ENCODE results near the gene CTNND2. TPM values are rescaled to one million over a fixed set of nuclear protein-coding genes. Genes with fewer than 3 reads are reported as not detected.

Gene CTNND2
- total and polyA plus RNA-seq, 4 donors = 0.03 to 1.0 (median 0.27) TPM

- no peaks in the 10 kb centered on the region for H3K27me3 ChIP-seq (ENCODE audit: control insufficient read depth in 1 of 2, insufficient read depth in 2 of 2, low read length in 1 of 2)
- 45% methylated on average over 2 of the region's 2 CpGs for WGBS, 2 donors
Observed at GRCh38 chr5:11906497-11906896, 2.3 kb upstream of the CTNND2 start.

DNA sequence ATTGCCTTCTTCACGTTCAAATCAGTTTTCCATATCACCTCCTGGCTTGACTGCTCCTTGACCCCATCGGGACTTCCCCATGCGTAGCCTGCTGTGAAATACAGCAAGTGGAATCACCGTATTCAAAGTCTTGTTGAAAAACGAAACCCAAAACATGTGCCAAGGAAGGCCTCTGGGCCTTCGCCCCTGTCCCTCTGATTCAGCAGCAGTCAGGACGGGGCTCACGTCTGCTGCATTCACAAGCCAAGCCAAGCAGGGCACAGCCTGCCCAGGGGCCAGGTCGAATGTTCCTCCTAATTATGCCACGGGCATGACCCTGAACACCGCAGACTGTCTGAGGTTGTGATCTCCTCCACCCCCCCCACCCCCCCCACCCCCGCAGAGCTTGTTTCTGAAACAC, 960 bp upstream of the CTNND2 start:
- Histone ChIP-seq H3K4me1 (ENCODE audit: control insufficient read depth in 1 of 2, insufficient read depth in 2 of 2, low read length in 2 of 2) (no peaks in the 10 kb centered on the region), H3K36me3 (ENCODE audit: control insufficient read depth in 1 of 2, insufficient read depth in 2 of 2, low read length in 1 of 2) (no peaks in the 10 kb centered on the region), H3K4me3 (ENCODE audit: low read length in 2 of 2) (no peak overlapping the region), H3K27ac (ENCODE audit: low read depth in 1 of 2, low read length in 2 of 2) (no peak overlapping the region), H3K9me3 (ENCODE audit: control insufficient read depth, low read length) (no peaks in the 10 kb centered on the region), H3K27me3 (ENCODE audit: control insufficient read depth in 1 of 2, insufficient read depth in 2 of 2, low read length in 1 of 2) (no peaks in the 10 kb centered on the region)
- 19 to 22% methylated on average over 12 of the region's 12 CpGs for WGBS, 2 donors
- intact Hi-C loops (cut with DNase I) = no loop called here
- no peak for ATAC-seq (ENCODE audit: low FRiP score)
- no peak for DNase-seq

More at GRCh38 chr5:11906497-11906896, 2.3 kb upstream of the CTNND2 start:
- no peaks in the 10 kb centered on the region for H3K36me3 ChIP-seq (ENCODE audit: control insufficient read depth in 1 of 2, insufficient read depth in 2 of 2, low read length in 1 of 2)
- H3K27ac ChIP-seq (ENCODE audit: low read depth in 1 of 2, low read length in 2 of 2) = no peak overlapping the region
- ATAC-seq (ENCODE audit: low FRiP score) (no peak), DNase-seq (no peak)
- H3K9me3 ChIP-seq (ENCODE audit: control insufficient read depth, low read length) = no peaks in the 10 kb centered on the region
- no peaks in the 10 kb centered on the region for H3K4me1 ChIP-seq (ENCODE audit: control insufficient read depth in 1 of 2, insufficient read depth in 2 of 2, low read length in 2 of 2)
- intact Hi-C loops (cut with DNase I) = no loop called here
- no peak overlapping the region for H3K4me3 ChIP-seq (ENCODE audit: low read length in 2 of 2)

GRCh38 chr5:11903614-11904264, 507 bp downstream of the CTNND2 start:
- Histone ChIP-seq H3K27me3 (ENCODE audit: control insufficient read depth in 1 of 2, insufficient read depth in 2 of 2, low read length in 1 of 2) (no peaks in the 10 kb centered on the region), H3K9me3 (ENCODE audit: control insufficient read depth, low read length) (no peaks in the 10 kb centered on the region), H3K4me3 (ENCODE audit: low read length in 2 of 2) (peak overlapping the region in 1 of 2 donors; percentile 27), H3K36me3 (ENCODE audit: control insufficient read depth in 1 of 2, insufficient read depth in 2 of 2, low read length in 1 of 2) (no peaks in the 10 kb centered on the region), H3K27ac (ENCODE audit: low read depth in 1 of 2, low read length in 2 of 2) (no peak overlapping the region), H3K4me1 (ENCODE audit: control insufficient read depth in 1 of 2, insufficient read depth in 2 of 2, low read length in 2 of 2) (no peaks in the 10 kb centered on the region)
- ATAC-seq (ENCODE audit: low FRiP score) (no peak), DNase-seq (peak in 1 of 2 donors; percentile 41)
- WGBS, 2 donors = 1% methylated on average over 75 to 97 of the region's 97 CpGs
- intact Hi-C loops (cut with DNase I) = no loop called here

DNA sequence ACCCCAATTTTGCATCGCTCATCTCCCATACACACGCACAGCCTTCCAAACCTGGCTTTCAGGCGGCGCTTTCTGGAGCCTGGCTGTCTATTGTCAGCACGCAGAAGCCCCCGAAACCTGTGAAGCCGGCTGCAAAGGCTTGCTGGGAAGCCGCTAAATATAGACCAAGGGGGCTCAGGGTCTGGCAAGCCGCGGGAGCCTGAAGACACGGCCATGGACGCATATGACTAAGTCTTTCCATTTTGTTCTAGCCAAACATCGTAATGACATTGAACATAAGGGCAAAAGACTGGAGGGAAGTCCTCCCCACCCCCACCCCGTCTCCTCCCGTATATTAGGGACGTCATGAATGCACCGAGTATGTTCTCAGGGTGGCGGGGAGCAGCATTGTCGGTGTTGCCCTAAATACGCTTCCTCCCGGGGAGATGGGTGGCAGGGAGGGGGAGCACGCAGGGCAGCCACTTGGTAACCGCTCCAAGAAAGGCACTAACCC, 1.1 kb downstream of the CTNND2 start:
- 1 to 2% methylated on average over 23 of the region's 23 CpGs for WGBS, 2 donors
- Histone ChIP-seq H3K9me3 (ENCODE audit: control insufficient read depth, low read length) (no peaks in the 10 kb centered on the region), H3K27me3 (ENCODE audit: control insufficient read depth in 1 of 2, insufficient read depth in 2 of 2, low read length in 1 of 2) (no peaks in the 10 kb centered on the region), H3K4me3 (ENCODE audit: low read length in 2 of 2) (no peak overlapping the region), H3K4me1 (ENCODE audit: control insufficient read depth in 1 of 2, insufficient read depth in 2 of 2, low read length in 2 of 2) (no peaks in the 10 kb centered on the region), H3K36me3 (ENCODE audit: control insufficient read depth in 1 of 2, insufficient read depth in 2 of 2, low read length in 1 of 2) (no peaks in the 10 kb centered on the region), H3K27ac (ENCODE audit: low read depth in 1 of 2, low read length in 2 of 2) (no peak overlapping the region)
- intact Hi-C loops (cut with DNase I) = no loop called here
- ATAC-seq (ENCODE audit: low FRiP score) = no peak
- no peak for DNase-seq

DNA sequence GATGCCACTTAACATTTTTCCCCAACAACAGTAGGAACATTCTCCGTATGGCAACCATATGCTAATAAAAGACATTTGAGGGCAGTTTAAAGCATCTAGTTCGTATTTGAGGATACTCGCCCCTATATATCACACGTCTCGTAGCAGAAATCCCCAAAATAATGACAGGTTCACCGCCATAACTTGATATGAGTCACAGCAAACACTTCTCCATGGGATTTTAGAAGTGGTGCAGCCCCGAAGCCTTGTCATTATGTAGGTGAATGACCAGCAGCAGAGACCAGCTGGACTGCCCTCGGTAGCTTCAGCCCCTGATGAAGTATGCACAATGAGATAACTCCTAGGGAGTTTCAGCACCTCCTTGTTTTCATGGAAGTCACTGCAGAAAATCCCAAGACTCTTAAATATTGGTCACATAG, 2.0 kb downstream of the CTNND2 start:
- intact Hi-C loops (cut with DNase I) = no loop called here
- DNase-seq = no peak
- ATAC-seq (ENCODE audit: low FRiP score) = no peak
- Histone ChIP-seq H3K9me3 (ENCODE audit: control insufficient read depth, low read length) (no peaks in the 10 kb centered on the region), H3K27ac (ENCODE audit: low read depth in 1 of 2, low read length in 2 of 2) (no peak overlapping the region), H3K4me1 (ENCODE audit: control insufficient read depth in 1 of 2, insufficient read depth in 2 of 2, low read length in 2 of 2) (no peaks in the 10 kb centered on the region), H3K4me3 (ENCODE audit: low read length in 2 of 2) (no peak overlapping the region), H3K27me3 (ENCODE audit: control insufficient read depth in 1 of 2, insufficient read depth in 2 of 2, low read length in 1 of 2) (no peaks in the 10 kb centered on the region), H3K36me3 (ENCODE audit: control insufficient read depth in 1 of 2, insufficient read depth in 2 of 2, low read length in 1 of 2) (no peaks in the 10 kb centered on the region)
- 56% methylated on average over 8 of the region's 8 CpGs for WGBS, 2 donors

- intact Hi-C loops (cut with DNase I) = no loop called here
- no peak overlapping the region for H3K27ac ChIP-seq (ENCODE audit: low read depth in 1 of 2, low read length in 2 of 2)
- ATAC-seq (ENCODE audit: low FRiP score) (no peak), DNase-seq (no peak)
- no peak overlapping the region for H3K4me3 ChIP-seq (ENCODE audit: low read length in 2 of 2)
- no peaks in the 10 kb centered on the region for H3K36me3 ChIP-seq (ENCODE audit: control insufficient read depth in 1 of 2, insufficient read depth in 2 of 2, low read length in 1 of 2)
- no peaks in the 10 kb centered on the region for H3K9me3 ChIP-seq (ENCODE audit: control insufficient read depth, low read length)
- no peaks in the 10 kb centered on the region for H3K27me3 ChIP-seq (ENCODE audit: control insufficient read depth in 1 of 2, insufficient read depth in 2 of 2, low read length in 1 of 2)
- 86 to 87% methylated on average over 2 of the region's 2 CpGs for WGBS, 2 donors
- H3K4me1 ChIP-seq (ENCODE audit: control insufficient read depth in 1 of 2, insufficient read depth in 2 of 2, low read length in 2 of 2) = no peaks in the 10 kb centered on the region
Observed at GRCh38 chr5:11898787-11899186, 5.5 kb downstream of the CTNND2 start.

GRCh38 chr5:11897781-11898180, 6.5 kb downstream of the CTNND2 start:
- H3K4me3 ChIP-seq (ENCODE audit: low read length in 2 of 2) = no peak overlapping the region
- intact Hi-C loops (cut with DNase I) = no loop called here

DNA sequence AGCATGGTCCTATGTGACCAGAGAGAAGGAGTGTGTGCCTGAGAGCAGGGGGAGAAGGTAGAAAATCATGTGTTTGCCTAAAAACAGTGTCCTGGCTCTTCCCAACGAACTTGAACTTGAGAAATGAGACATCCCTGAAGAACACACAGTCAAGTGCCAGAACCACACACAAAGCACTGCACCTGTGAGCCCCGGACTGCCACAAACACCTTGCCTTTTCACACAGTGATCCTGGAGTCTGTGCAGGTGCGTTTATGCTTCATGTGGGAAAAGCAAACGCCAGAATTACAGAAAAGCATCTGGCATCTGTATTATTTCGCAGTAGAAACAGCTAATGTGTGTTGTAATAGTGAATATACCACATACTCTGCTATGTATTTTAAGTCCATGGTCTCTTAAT, 9.3 kb downstream of the CTNND2 start:
- 72 to 77% methylated on average over 5 of the region's 5 CpGs for WGBS, 2 donors
- ATAC-seq (ENCODE audit: low FRiP score) = no peak
- intact Hi-C loops (cut with DNase I) = no loop called here
- no peaks in the 10 kb centered on the region for H3K36me3 ChIP-seq (ENCODE audit: control insufficient read depth in 1 of 2, insufficient read depth in 2 of 2, low read length in 1 of 2)
- no peak for DNase-seq
- H3K4me1 ChIP-seq (ENCODE audit: control insufficient read depth in 1 of 2, insufficient read depth in 2 of 2, low read length in 2 of 2) = no peaks in the 10 kb centered on the region
- H3K27me3 ChIP-seq (ENCODE audit: control insufficient read depth in 1 of 2, insufficient read depth in 2 of 2, low read length in 1 of 2) = no peaks in the 10 kb centered on the region
- no peaks in the 10 kb centered on the region for H3K9me3 ChIP-seq (ENCODE audit: control insufficient read depth, low read length)
- H3K4me3 ChIP-seq (ENCODE audit: low read length in 2 of 2) = no peak overlapping the region
- H3K27ac ChIP-seq (ENCODE audit: low read depth in 1 of 2, low read length in 2 of 2) = no peak overlapping the region

More at GRCh38 chr5:11897781-11898180, 6.5 kb downstream of the CTNND2 start:
- Histone ChIP-seq H3K27me3 (ENCODE audit: control insufficient read depth in 1 of 2, insufficient read depth in 2 of 2, low read length in 1 of 2) (no peaks in the 10 kb centered on the region), H3K27ac (ENCODE audit: low read depth in 1 of 2, low read length in 2 of 2) (no peak overlapping the region), H3K9me3 (ENCODE audit: control insufficient read depth, low read length) (no peaks in the 10 kb centered on the region), H3K4me1 (ENCODE audit: control insufficient read depth in 1 of 2, insufficient read depth in 2 of 2, low read length in 2 of 2) (no peaks in the 10 kb centered on the region), H3K36me3 (ENCODE audit: control insufficient read depth in 1 of 2, insufficient read depth in 2 of 2, low read length in 1 of 2) (no peaks in the 10 kb centered on the region)
- DNase-seq (no peak), ATAC-seq (ENCODE audit: low FRiP score) (no peak)

- no peak overlapping the region for H3K27ac ChIP-seq (ENCODE audit: low read depth in 1 of 2, low read length in 2 of 2)
- 67% methylated on average over 6 of the region's 6 CpGs for WGBS, 2 donors
- H3K9me3 ChIP-seq (ENCODE audit: control insufficient read depth, low read length) = no peaks in the 10 kb centered on the region
- no peaks in the 10 kb centered on the region for H3K4me1 ChIP-seq (ENCODE audit: control insufficient read depth in 1 of 2, insufficient read depth in 2 of 2, low read length in 2 of 2)
- DNase-seq (no peak), ATAC-seq (ENCODE audit: low FRiP score) (no peak)
- no peaks in the 10 kb centered on the region for H3K36me3 ChIP-seq (ENCODE audit: control insufficient read depth in 1 of 2, insufficient read depth in 2 of 2, low read length in 1 of 2)
- no peaks in the 10 kb centered on the region for H3K27me3 ChIP-seq (ENCODE audit: control insufficient read depth in 1 of 2, insufficient read depth in 2 of 2, low read length in 1 of 2)
- intact Hi-C loops (cut with DNase I) = no loop called here
- no peak overlapping the region for H3K4me3 ChIP-seq (ENCODE audit: low read length in 2 of 2)
Observed at GRCh38 chr5:11892832-11893231, 11.4 kb downstream of the CTNND2 start.
